Calu3 (cell line): ENCODE results near the gene DEPDC5. TPM values are rescaled to one million over a fixed set of nuclear protein-coding genes. Genes with fewer than 3 reads are reported as not detected.
A peak's percentile ranks its signal among the peaks of the same experiment; 100 is the strongest.

ENCODE experiments used
- BruUV-seq: library from RNA; stranded (reverse); fragments of 400-500 nt; replicated peaks from 2 replicates; lab custom pipeline; 2021; lab: Mats Ljungman, UMichigan
- CTCF ChIA-PET: fragments of 300-600 bp; sonication (Branson Sonifier 250); formaldehyde crosslinking; loops from one replicate; lab custom pipeline; 2022; ENCODE audit warnings: antibody characterized with exemption; lab: Charles Lee
- DNase-seq: peaks from one replicate; pipeline ENCODE4 v3.0.0; 2022
- H3K27ac Mint-ChIP-seq: one replicate; pipeline ENCODE4 v1.8.0; 2022; ENCODE audit warnings: mixed read lengths; ENCODE audit not compliant: unreplicated experiment
- H3K27me3 Mint-ChIP-seq: one replicate; pipeline ENCODE4 v1.8.0; 2022; ENCODE audit warnings: mixed read lengths; ENCODE audit not compliant: unreplicated experiment
- H3K36me3 Mint-ChIP-seq: one replicate; pipeline ENCODE4 v1.8.0; 2022; ENCODE audit warnings: mild to moderate bottlenecking, moderate library complexity, mixed read lengths; ENCODE audit not compliant: insufficient read depth, unreplicated experiment
- H3K4me1 Mint-ChIP-seq: one replicate; pipeline ENCODE4 v1.8.0; 2022; ENCODE audit warnings: mild to moderate bottlenecking, low read depth, mixed read lengths; ENCODE audit not compliant: unreplicated experiment
- H3K4me3 Mint-ChIP-seq: one replicate; pipeline ENCODE4 v1.8.0; 2022; ENCODE audit warnings: mild to moderate bottlenecking, low read depth, moderate library complexity, mixed read lengths; ENCODE audit not compliant: unreplicated experiment
- H3K9me3 Mint-ChIP-seq: one replicate; pipeline ENCODE4 v1.8.0; 2022; ENCODE audit warnings: low read depth, mixed read lengths; ENCODE audit not compliant: unreplicated experiment
- CTCF ChIP-seq: fragments of 200-600 bp; IDR thresholded peaks from one replicate; pipeline ENCODE4 v1.8.0; 2022; ENCODE audit warnings: antibody characterized with exemption; ENCODE audit not compliant: unreplicated experiment
- intact Hi-C: fragments of 100-400 bp; cut with micrococcal nuclease; formaldehyde crosslinking; loops from one replicate; pipeline ENCODE4 v1.10.0; 2022; ENCODE audit not compliant: unreplicated experiment
- total RNA-seq: library from RNA; stranded (reverse); gene quantifications from 2 replicates; pipeline ENCODE4 v1.2.3, GENCODE V29; 2022

Gene DEPDC5
- total RNA-seq, 1 experiment from 2014 or later: 33.1 TPM

GRCh38 chr22:31742115-31742514 is 11.7 kb upstream of the DEPDC5 start:
- BruUV-seq: no TSS peak
- Mint-ChIP-seq H3K4me1 (no peaks in the 10 kb centered on the region), H3K27ac (no peak overlapping the region)

GRCh38 chr22:31742682-31743081 is 11.1 kb upstream of the DEPDC5 start:
- no peak for TF ChIP-seq CTCF
- Mint-ChIP-seq H3K9me3 (no peaks in the 10 kb centered on the region), H3K4me1 (peaks cover 3% of the 10 kb centered on the region), H3K4me3 (no peak overlapping the region), H3K27ac (no peak overlapping the region), H3K36me3 (peaks cover 31% of the 10 kb centered on the region), H3K27me3 (no peaks in the 10 kb centered on the region)
- CTCF ChIA-PET: interaction anchor here (0.6 kb wide), 1 partner anchor 49 kb away, joined by 3 read pairs; no protein-coding TSS in a partner anchor
- intact Hi-C loops: no loop called here
- BruUV-seq: no TSS peak
- no peak for DNase-seq

More at GRCh38 chr22:31742115-31742514, 11.7 kb upstream of the DEPDC5 start:
- Mint-ChIP-seq H3K9me3 (no peaks in the 10 kb centered on the region), H3K36me3 (peaks cover 26% of the 10 kb centered on the region), H3K27me3 (no peaks in the 10 kb centered on the region), H3K4me3 (no peak overlapping the region)
- CTCF ChIA-PET: no interaction called here
- intact Hi-C loops: no loop called here
- TF ChIP-seq CTCF: no peak
- no peak for DNase-seq

GRCh38 chr22:31743871-31744270 is 9.9 kb upstream of the DEPDC5 start:
- Mint-ChIP-seq H3K4me1 (peaks cover 15% of the 10 kb centered on the region), H3K27me3 (no peaks in the 10 kb centered on the region), H3K9me3 (no peaks in the 10 kb centered on the region), H3K36me3 (peaks cover 33% of the 10 kb centered on the region), H3K27ac (no peak overlapping the region), H3K4me3 (no peak overlapping the region)
- no TSS peak for BruUV-seq
- no peak for TF ChIP-seq CTCF
- intact Hi-C loops: no loop called here
- DNase-seq: no peak
- CTCF ChIA-PET: interaction anchor here (0.7 kb wide), 1 partner anchor 11 kb away, joined by 3 read pairs; no protein-coding TSS in a partner anchor

- TF ChIP-seq CTCF: no peak
- Mint-ChIP-seq H3K9me3 (no peaks in the 10 kb centered on the region), H3K4me1 (peaks cover 25% of the 10 kb centered on the region), H3K4me3 (peak overlapping the region; percentile 83), H3K36me3 (peaks cover 41% of the 10 kb centered on the region), H3K27ac (no peak overlapping the region), H3K27me3 (no peaks in the 10 kb centered on the region)
- DNase-seq: no peak
- CTCF ChIA-PET: no interaction called here
- no TSS peak for BruUV-seq
- intact Hi-C loops: no loop called here
Observed at GRCh38 chr22:31747441-31747840, 6.4 kb upstream of the DEPDC5 start.
